Testis (tissue), 5 donors: Measurements from ENCODE around the gene CPHXL2. TPM values are rescaled to one million over a fixed set of nuclear protein-coding genes. Genes with fewer than 3 reads are reported as not detected.

ENCODE experiments used
- DNase-seq: peaks from one replicate; pipeline ENCODE4 v3.0.0-alpha.2; 2019
- H3K27ac ChIP-seq, 2 donors: fragments of 200-600 bp; sonication (generic); one replicate each; pipeline ENCODE4 v1.5.1; 2019
- H3K27me3 ChIP-seq: fragments of 200-600 bp; sonication (generic); one replicate; pipeline ENCODE4 v1.5.1; 2019
- H3K36me3 ChIP-seq: fragments of 200-600 bp; sonication (generic); one replicate; pipeline ENCODE4 v1.5.1; 2017; ENCODE audit warnings: low read depth; ENCODE audit errors: missing control alignments
- H3K4me1 ChIP-seq: fragments of 200-600 bp; sonication (generic); one replicate; pipeline ENCODE4 v1.5.1; 2019
- H3K4me3 ChIP-seq, 2 donors: fragments of 200-600 bp; sonication (generic); one replicate each; pipeline ENCODE4 v1.5.1; 2017 to 2019
- H3K9me3 ChIP-seq: fragments of 200-600 bp; sonication (generic); one replicate; pipeline ENCODE4 v1.5.1; 2017
- CTCF ChIP-seq, 3 experiments: fragments of 450-650 bp in 2 of 3; fragments of 200-600 bp in 1 of 3; sonication (generic) in 1 of 3; IDR thresholded peaks; one replicate each; pipeline ENCODE4 v1.5.1; 2016 to 2019; ENCODE audit warnings: antibody characterized with exemption in 3 of 3, mild to moderate bottlenecking in 2 of 3, moderate library complexity in 1 of 3
- POLR2A ChIP-seq: fragments of 450-650 bp; IDR thresholded peaks from one replicate; pipeline ENCODE4 v1.6.1; 2017; ENCODE audit warnings: antibody characterized with exemption, mild to moderate bottlenecking, moderate library complexity
- WGBS, 2 donors: methylation state at CpG; one replicate each; pipeline ENCODE4 v1.1.5; 2018; 5-methylcytosine and 5-hydroxymethylcytosine counted together
- intact Hi-C: fragments of 100-400 bp; cut with DNase I; formaldehyde crosslinking; loops from one replicate; pipeline ENCODE4 v1.15.1; 2023; ENCODE audit warnings: low total_unique reads
- long read RNA-seq, 2 donors: transcript quantifications; one replicate each; lab custom pipeline, GENCODE V29; 2026
- polyA plus RNA-seq: library from polyadenylated mRNA; stranded (reverse); fragments of 350-450 nt; fragmentation: Illumina TruSeq; extraction: RNeasy Lipid Tissue Mini Kit (QIAGEN cat#74804); gene quantifications from one replicate; pipeline ENCODE4 v1.2.3, GENCODE V29; 2014; ENCODE audit warnings: low read depth, low replicate concordance; ENCODE audit not compliant: insufficient read depth
- total RNA-seq, 2 donors: library from RNA; depleted of rRNA; stranded (reverse); fragments of >200 nt; gene quantifications; one replicate each; pipeline ENCODE4 v1.2.3, GENCODE V29; 2016

Gene CPHXL2
- total RNA-seq (under 1 TPM in 1 of 2 donors, not detected in 1; 0.31 TPM), polyA plus RNA-seq (not detected)
- long read RNA-seq, donor 1, result 0 reads
- long read RNA-seq, donor 2, result 0 reads

- intact Hi-C loops, result no loop called here
- DNase-seq, result no peak
- TF ChIP-seq CTCF (IDR thresholded peaks at IDR 0.05) (no peak), POLR2A (no peak)
These were observed at the start of gene CPHXL2 for GRCh38 chr16:75676909-75677308. Gene CPHXL2, minus strand, starts transcription at chr16:75677009. Its CDS starts 10 bp downstream, at chr16:75676999.

GRCh38 chr16:75726390-75726789 lies 49.6 kb upstream of the CPHXL2 start, which contains the start of gene CPHXL:
Gene CPHXL, minus strand, starts transcription at chr16:75726490. Its CDS starts 48 bp downstream, at chr16:75726442.
- no peaks in the 10 kb centered on the region for H3K36me3 ChIP-seq
- no peaks in the 10 kb centered on the region for H3K27me3 ChIP-seq
- H3K9me3 ChIP-seq, result no peaks in the 10 kb centered on the region
- intact Hi-C loops, result no loop called here
- TF ChIP-seq POLR2A, result no peak
- no peak for TF ChIP-seq CTCF (IDR thresholded peaks at IDR 0.05)
- DNase-seq, result no peak
- H3K4me1 ChIP-seq, result no peaks in the 10 kb centered on the region
- 70 to 82% methylated on average over 5 of the region's 5 CpGs for WGBS, 2 donors
- H3K27ac ChIP-seq, result no peak within 1 kb of the TSS
- H3K4me3 ChIP-seq, result peak within 1 kb of the TSS in 1 of 2 donors; percentile 7

More at GRCh38 chr16:75676909-75677308, at the start of gene CPHXL2:
- 91 to 93% methylated on average over 4 of the region's 4 CpGs for WGBS, 2 donors
- no peak within 1 kb of the TSS for H3K27ac ChIP-seq
- no peaks in the 10 kb centered on the region for H3K27me3 ChIP-seq
- H3K36me3 ChIP-seq, result no peaks in the 10 kb centered on the region
- no peaks in the 10 kb centered on the region for H3K4me1 ChIP-seq
- no peaks in the 10 kb centered on the region for H3K9me3 ChIP-seq
- H3K4me3 ChIP-seq, result no peak within 1 kb of the TSS

DNA sequence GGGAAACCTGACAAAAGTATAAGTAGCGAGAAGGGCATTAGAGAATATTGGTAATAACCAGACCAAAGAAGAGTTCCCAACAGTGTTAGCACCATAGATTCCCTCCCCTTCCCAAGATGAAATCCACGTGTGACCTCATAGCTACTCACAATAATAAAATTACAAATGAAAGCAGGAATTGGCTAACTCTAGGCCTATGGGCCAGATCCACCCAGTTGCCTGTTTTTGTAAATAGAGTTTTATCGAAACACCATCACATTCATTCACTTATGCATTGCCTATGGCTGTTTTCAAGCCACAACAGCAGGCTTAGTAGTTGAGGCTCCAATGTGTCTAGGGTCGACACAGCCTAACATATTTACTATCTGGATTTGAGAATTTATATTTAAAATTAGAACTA lies 41.6 kb upstream of the CPHXL2 start:
- WGBS, 2 donors, result 88 to 96% methylated on average over 4 of the region's 4 CpGs
- intact Hi-C loops, result no loop called here

GRCh38 chr16:75714661-75715060 lies 37.9 kb upstream of the CPHXL2 start:
- intact Hi-C loops, result no loop called here
- no peaks in the 10 kb centered on the region for H3K36me3 ChIP-seq
- H3K4me3 ChIP-seq, result no peak overlapping the region
- no peaks in the 10 kb centered on the region for H3K27me3 ChIP-seq
- no peaks in the 10 kb centered on the region for H3K9me3 ChIP-seq
- H3K4me1 ChIP-seq, result no peaks in the 10 kb centered on the region
- DNase-seq, result no peak
- H3K27ac ChIP-seq, result no peak overlapping the region
- TF ChIP-seq CTCF (IDR thresholded peaks at IDR 0.05), result no peak
- TF ChIP-seq POLR2A, result no peak

More for the DNA sequence above, 41.6 kb upstream of the CPHXL2 start:
- no peaks in the 10 kb centered on the region for H3K9me3 ChIP-seq
- no peak overlapping the region for H3K4me3 ChIP-seq
- DNase-seq, result no peak
- no peaks in the 10 kb centered on the region for H3K36me3 ChIP-seq
- H3K27ac ChIP-seq, result no peak overlapping the region
- TF ChIP-seq CTCF (IDR thresholded peaks at IDR 0.05), result no peak
- TF ChIP-seq POLR2A, result no peak
- H3K27me3 ChIP-seq, result no peaks in the 10 kb centered on the region
- no peaks in the 10 kb centered on the region for H3K4me1 ChIP-seq

- no peak for DNase-seq
- H3K27me3 ChIP-seq, result no peaks in the 10 kb centered on the region
- 92 to 98% methylated on average over 2 of the region's 2 CpGs for WGBS, 2 donors
- intact Hi-C loops, result no loop called here
- H3K4me3 ChIP-seq, result no peak overlapping the region
- no peaks in the 10 kb centered on the region for H3K9me3 ChIP-seq
- no peak overlapping the region for H3K27ac ChIP-seq
- TF ChIP-seq CTCF (IDR thresholded peaks at IDR 0.05) (no peak), POLR2A (no peak)
- no peaks in the 10 kb centered on the region for H3K36me3 ChIP-seq
- no peaks in the 10 kb centered on the region for H3K4me1 ChIP-seq
These were observed 33.5 kb upstream of the CPHXL2 start for GRCh38 chr16:75710344-75710743.
